ENCODE data around the gene SLIT3. TPM values are rescaled to one million over a fixed set of nuclear protein-coding genes. Genes with fewer than 3 reads are reported as not detected.

Gene SLIT3
- total RNA-seq, 1 experiment from 2014 or later = not detected

DNA sequence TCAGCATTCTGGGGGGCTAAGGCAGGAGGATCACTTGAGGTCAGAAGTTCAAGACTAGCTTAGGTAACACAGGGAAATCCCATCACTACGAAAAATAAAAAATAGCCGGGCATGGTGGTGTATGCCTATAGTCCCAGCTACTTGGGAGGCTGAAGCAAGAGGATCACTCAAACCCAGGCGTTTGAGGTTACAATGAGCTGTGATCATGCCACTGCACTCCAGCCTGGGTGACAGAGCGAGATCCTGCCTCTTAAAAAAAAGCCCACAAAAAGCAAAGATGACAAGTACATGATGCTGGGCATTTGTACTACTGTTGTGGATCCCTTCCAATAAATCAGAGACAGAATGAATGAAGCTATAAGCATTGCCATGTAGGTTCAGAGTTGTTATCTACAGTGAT, 401.7 kb downstream of the SLIT3 start:
- H2AFZ ChIP-seq (ENCODE audit: low read length) = no peak overlapping the region
- no peaks in the 10 kb centered on the region for H4K20me1 ChIP-seq (ENCODE audit: insufficient read depth, low read depth, low read length)
- no peaks in the 10 kb centered on the region for H3K36me3 ChIP-seq (ENCODE audit: insufficient read depth, low read length)
- no peak overlapping the region for H3K9ac ChIP-seq (ENCODE audit: low read length)
- no peaks in the 10 kb centered on the region for H3K79me2 ChIP-seq (ENCODE audit: low read length)
- no peaks in the 10 kb centered on the region for H3K27me3 ChIP-seq (ENCODE audit: low read length)
- H3K27ac ChIP-seq (ENCODE audit: low read length) = no peak overlapping the region
- peaks cover 11% of the 10 kb centered on the region for H3K4me1 ChIP-seq (ENCODE audit: low read length)
- no peaks in the 10 kb centered on the region for H3K9me3 ChIP-seq (ENCODE audit: low read length)
- H3K9me2 ChIP-seq (replicated peaks; ENCODE audit: insufficient read depth, low read length) = no peaks in the 10 kb centered on the region
- H3K4me2 ChIP-seq (ENCODE audit: low read depth, low read length, poor library complexity, severe bottlenecking) = no peak overlapping the region
- no peak for DNase-seq
- no peak overlapping the region for H3K4me3 ChIP-seq (ENCODE audit: low read length)

DNA sequence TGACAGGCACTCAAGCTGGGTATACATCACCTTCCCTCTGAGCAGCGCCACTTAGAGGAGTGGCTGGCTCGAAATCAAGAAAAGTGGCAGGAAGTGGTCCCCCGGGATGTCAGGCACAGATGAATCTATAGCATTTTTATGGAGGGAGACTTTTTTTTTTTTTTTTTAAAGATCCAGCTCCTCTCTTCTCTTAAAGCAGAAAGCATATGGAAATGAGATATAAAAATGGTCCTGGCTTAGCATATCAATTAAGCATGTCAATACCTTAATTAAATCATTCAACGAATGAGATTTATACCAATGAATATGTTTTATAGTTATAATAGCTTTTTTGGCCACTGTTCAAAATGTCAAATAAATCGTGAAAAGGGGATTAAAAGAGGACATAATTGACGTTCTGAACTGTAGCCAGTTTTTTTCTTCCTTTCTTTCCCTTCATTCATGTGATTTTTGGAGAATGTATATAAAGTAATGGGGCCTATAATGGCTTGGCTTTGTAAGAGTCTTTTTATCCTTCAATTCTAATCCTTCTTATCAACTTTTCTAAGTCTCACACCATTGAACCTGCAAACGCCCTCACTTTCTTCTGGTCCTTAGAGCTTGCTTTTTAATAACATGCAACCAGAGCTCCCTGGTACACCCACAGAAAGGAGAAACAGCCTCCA, 402.6 kb downstream of the SLIT3 start:
- H3K27ac ChIP-seq (ENCODE audit: low read length) = no peak overlapping the region
- H4K20me1 ChIP-seq (ENCODE audit: insufficient read depth, low read depth, low read length) = no peaks in the 10 kb centered on the region
- no peaks in the 10 kb centered on the region for H3K27me3 ChIP-seq (ENCODE audit: low read length)

DNA sequence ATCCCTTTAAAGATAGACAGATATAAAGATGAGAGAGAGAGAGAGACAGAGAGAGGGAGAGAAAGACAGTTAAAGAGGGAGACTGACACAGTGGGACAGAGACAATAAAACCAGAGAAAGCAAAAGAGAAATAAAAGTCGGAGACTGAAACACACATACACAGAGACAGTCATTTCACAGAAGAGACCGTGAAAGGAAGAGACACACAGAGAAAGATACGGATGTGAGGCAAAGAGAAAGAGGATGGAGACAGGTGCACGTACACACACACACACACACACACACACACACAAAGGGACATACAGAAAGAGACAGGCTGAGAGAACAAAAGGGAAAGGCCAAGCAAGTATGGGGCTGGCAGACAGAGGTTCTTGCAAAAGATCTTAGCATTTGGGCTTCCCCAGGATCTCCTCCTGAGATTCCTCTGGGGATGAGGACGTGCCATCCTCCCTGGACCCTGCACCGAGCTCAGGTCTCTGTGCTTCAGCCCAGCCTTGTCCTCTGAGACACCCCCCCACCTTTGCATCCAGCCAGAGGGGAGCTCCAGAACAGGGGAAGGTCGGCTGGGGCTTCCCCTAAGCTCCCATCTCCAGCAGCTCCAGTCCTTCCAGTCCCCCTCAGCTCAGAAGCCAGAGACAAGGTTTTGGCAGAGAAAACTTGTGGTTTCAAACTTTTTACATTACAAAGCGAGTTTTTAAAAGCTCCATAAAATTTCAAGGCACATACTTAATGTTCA, 403.4 kb downstream of the SLIT3 start:
- no peak for DNase-seq
- Histone ChIP-seq H3K4me3 (ENCODE audit: low read length) (no peak overlapping the region), H3K9me3 (ENCODE audit: low read length) (no peaks in the 10 kb centered on the region), H3K9me2 (replicated peaks; ENCODE audit: insufficient read depth, low read length) (no peaks in the 10 kb centered on the region), H4K20me1 (ENCODE audit: insufficient read depth, low read depth, low read length) (no peaks in the 10 kb centered on the region), H3K27me3 (ENCODE audit: low read length) (no peaks in the 10 kb centered on the region), H3K4me1 (ENCODE audit: low read length) (peaks cover 11% of the 10 kb centered on the region), H3K4me2 (ENCODE audit: low read depth, low read length, poor library complexity, severe bottlenecking) (no peak overlapping the region), H3K79me2 (ENCODE audit: low read length) (no peaks in the 10 kb centered on the region), H3K27ac (ENCODE audit: low read length) (no peak overlapping the region), H2AFZ (ENCODE audit: low read length) (no peak overlapping the region), H3K36me3 (ENCODE audit: insufficient read depth, low read length) (no peaks in the 10 kb centered on the region), H3K9ac (ENCODE audit: low read length) (no peak overlapping the region)

More for the DNA sequence above, 402.6 kb downstream of the SLIT3 start:
- no peak for DNase-seq
- Histone ChIP-seq H3K9ac (ENCODE audit: low read length) (no peak overlapping the region), H3K4me3 (ENCODE audit: low read length) (no peak overlapping the region), H2AFZ (ENCODE audit: low read length) (no peak overlapping the region), H3K4me2 (ENCODE audit: low read depth, low read length, poor library complexity, severe bottlenecking) (no peak overlapping the region), H3K36me3 (ENCODE audit: insufficient read depth, low read length) (no peaks in the 10 kb centered on the region), H3K4me1 (ENCODE audit: low read length) (peaks cover 11% of the 10 kb centered on the region), H3K79me2 (ENCODE audit: low read length) (no peaks in the 10 kb centered on the region), H3K9me2 (replicated peaks; ENCODE audit: insufficient read depth, low read length) (no peaks in the 10 kb centered on the region), H3K9me3 (ENCODE audit: low read length) (no peaks in the 10 kb centered on the region)

DNA sequence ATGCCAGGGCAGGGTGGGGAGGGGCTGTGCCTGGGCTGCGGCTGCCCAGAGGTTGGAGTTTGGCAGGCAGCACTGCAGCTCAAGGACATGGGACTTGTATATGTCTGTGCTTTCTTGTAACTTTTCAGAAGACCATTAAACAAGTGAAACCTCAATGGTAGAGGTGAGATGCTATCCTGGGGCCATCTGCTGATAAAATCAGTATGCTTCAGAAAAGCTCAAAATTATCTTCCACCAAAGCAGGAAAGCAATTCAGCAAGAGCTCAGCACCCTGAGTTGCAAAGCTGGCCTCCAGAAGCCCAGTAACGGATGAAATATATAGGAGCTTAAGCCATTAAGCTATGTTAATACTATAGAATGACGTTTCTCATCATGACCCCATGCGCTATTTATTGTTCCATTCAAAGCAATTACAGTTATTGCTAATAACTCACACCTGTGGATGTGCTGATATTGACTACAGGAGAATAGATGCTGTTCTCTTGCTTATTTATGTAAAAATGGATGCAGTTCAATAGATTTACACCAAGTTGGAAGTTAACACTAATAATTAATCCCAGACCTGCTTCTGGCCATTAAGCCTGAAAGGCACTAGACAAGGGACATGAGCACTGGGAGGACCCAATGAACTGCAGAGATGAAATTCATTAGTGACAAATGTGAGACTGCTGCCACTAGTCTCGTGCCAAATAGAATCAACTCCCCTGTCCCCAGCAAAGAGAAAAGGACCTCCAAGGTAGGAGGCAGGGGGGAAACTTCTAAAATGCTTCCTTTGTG, 405.5 kb downstream of the SLIT3 start:
- no peak overlapping the region for H3K27ac ChIP-seq (ENCODE audit: low read length)
- no peaks in the 10 kb centered on the region for H3K9me2 ChIP-seq (replicated peaks; ENCODE audit: insufficient read depth, low read length)
- no peak overlapping the region for H3K9ac ChIP-seq (ENCODE audit: low read length)
- H2AFZ ChIP-seq (ENCODE audit: low read length) = no peak overlapping the region
- no peak overlapping the region for H3K4me3 ChIP-seq (ENCODE audit: low read length)
- H3K36me3 ChIP-seq (ENCODE audit: insufficient read depth, low read length) = no peaks in the 10 kb centered on the region
- no peaks in the 10 kb centered on the region for H3K27me3 ChIP-seq (ENCODE audit: low read length)
- H3K4me2 ChIP-seq (ENCODE audit: low read depth, low read length, poor library complexity, severe bottlenecking) = no peak overlapping the region
- no peaks in the 10 kb centered on the region for H3K79me2 ChIP-seq (ENCODE audit: low read length)
- H3K4me1 ChIP-seq (ENCODE audit: low read length) = peaks cover 11% of the 10 kb centered on the region
- no peak for DNase-seq
- no peaks in the 10 kb centered on the region for H3K9me3 ChIP-seq (ENCODE audit: low read length)
- no peaks in the 10 kb centered on the region for H4K20me1 ChIP-seq (ENCODE audit: insufficient read depth, low read depth, low read length)

DNA sequence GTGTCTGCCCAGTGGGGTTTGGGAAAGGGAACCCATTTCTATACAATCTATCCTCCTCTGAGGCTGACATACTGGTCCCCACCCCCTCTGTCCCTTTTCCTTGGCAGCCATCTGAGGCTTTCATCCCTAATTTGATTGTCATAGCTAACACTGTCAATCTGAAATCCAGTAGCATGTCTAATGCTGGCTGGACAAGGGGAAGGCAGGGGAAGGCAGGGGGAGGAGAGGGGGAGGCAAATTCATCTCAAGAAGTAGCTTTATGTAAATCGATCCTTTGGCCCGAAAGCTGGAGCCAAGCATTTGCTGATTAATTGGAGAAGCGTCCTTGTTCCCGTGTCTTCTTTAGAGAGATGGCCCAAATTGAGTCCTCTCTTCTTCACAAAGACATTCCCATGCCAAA, 407.7 kb downstream of the SLIT3 start:
- Histone ChIP-seq H3K27ac (ENCODE audit: low read length) (no peak overlapping the region), H3K4me3 (ENCODE audit: low read length) (no peak overlapping the region), H3K4me2 (ENCODE audit: low read depth, low read length, poor library complexity, severe bottlenecking) (no peak overlapping the region), H2AFZ (ENCODE audit: low read length) (no peak overlapping the region), H3K9ac (ENCODE audit: low read length) (no peak overlapping the region), H3K4me1 (ENCODE audit: low read length) (peaks cover 4% of the 10 kb centered on the region; the same call in 1 of the 2 replicates), H3K9me2 (replicated peaks; ENCODE audit: insufficient read depth, low read length) (no peaks in the 10 kb centered on the region), H3K27me3 (ENCODE audit: low read length) (no peaks in the 10 kb centered on the region), H4K20me1 (ENCODE audit: insufficient read depth, low read depth, low read length) (no peaks in the 10 kb centered on the region), H3K36me3 (ENCODE audit: insufficient read depth, low read length) (no peaks in the 10 kb centered on the region), H3K79me2 (ENCODE audit: low read length) (no peaks in the 10 kb centered on the region), H3K9me3 (ENCODE audit: low read length) (no peaks in the 10 kb centered on the region)
- no peak for DNase-seq

DNA sequence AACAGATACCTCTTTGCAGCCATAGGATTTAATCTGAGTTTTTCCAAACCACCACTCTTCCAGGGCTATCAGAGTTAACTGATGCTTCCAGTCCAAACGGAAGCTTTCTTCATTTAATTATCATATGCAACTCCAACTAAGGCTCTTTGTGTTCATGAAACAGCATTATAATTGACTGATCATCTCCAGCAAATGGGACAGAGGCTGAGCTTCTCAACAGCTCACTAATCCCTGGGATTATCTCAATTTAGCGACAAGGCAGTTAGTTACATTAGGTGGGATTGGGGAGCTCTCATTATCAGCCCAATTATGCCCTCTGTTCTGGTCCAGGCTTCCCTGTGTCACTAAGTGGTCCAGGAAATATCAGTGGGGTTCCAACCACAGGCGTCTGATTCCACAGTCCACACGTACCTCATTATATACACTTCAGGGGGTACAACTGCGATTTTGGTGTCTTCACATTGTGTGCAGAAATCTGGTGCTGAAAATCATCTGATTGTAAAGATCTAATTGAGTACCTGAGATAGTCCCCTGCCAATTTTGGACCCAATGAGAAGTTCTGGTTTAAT, 408.2 kb downstream of the SLIT3 start:
- Histone ChIP-seq H2AFZ (ENCODE audit: low read length) (no peak overlapping the region), H3K9ac (ENCODE audit: low read length) (no peak overlapping the region), H3K4me2 (ENCODE audit: low read depth, low read length, poor library complexity, severe bottlenecking) (no peak overlapping the region), H3K27me3 (ENCODE audit: low read length) (no peaks in the 10 kb centered on the region), H3K79me2 (ENCODE audit: low read length) (no peaks in the 10 kb centered on the region), H3K9me3 (ENCODE audit: low read length) (no peaks in the 10 kb centered on the region), H3K27ac (ENCODE audit: low read length) (no peak overlapping the region), H3K4me3 (ENCODE audit: low read length) (no peak overlapping the region), H3K9me2 (replicated peaks; ENCODE audit: insufficient read depth, low read length) (no peaks in the 10 kb centered on the region), H4K20me1 (ENCODE audit: insufficient read depth, low read depth, low read length) (no peaks in the 10 kb centered on the region), H3K36me3 (ENCODE audit: insufficient read depth, low read length) (no peaks in the 10 kb centered on the region), H3K4me1 (ENCODE audit: low read length) (no peaks in the 10 kb centered on the region)
- DNase-seq = no peak

DNA sequence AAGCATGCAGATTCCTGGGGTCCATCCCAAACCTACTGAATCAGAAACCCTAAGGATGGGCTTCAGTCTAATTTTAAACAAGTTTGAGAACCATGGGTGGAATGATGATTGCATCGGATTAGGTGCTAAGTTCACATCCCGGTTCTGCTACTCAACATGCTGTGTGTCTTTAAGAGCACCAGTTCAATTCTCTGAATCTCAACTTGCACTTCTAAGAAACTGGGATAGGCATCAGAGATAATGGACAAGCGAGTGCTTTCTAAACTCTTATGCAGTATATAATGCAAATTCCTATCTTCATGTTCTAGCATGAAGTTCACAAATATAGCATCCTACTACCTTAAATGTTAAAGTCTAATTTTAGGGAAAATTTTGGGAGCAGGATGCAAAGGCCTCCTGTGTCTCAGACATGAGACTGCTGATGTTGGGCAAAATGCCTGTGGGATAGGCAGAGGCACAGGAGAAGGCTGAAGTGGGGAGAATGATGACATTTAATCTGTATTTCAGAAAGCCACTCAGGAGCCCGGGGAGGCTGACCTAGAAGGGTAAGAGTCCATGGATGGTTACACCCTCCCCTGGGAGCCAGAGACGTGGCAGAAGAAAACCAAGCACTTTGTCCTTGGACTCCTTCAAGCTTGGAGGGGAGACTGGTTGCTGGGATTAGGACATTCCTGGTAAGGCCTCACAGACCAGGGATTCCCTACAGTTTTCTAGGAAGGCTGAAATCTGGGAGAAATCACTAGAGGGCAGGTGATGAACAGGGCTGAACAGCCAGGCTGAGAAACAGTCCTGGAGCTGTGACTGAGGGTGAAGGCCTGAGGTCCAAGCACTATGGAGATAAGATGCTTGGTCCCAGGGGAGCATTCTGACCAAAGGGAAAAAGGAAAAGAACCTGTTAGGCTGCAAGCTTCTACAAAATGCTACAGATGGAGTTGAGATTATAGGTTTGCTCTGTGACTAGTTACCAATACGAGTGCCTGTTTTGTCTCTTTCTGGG, 409.8 kb downstream of the SLIT3 start:
- H3K9ac ChIP-seq (ENCODE audit: low read length) = no peak overlapping the region
- no peak overlapping the region for H3K4me2 ChIP-seq (ENCODE audit: low read depth, low read length, poor library complexity, severe bottlenecking)
- H2AFZ ChIP-seq (ENCODE audit: low read length) = no peak overlapping the region

More for the DNA sequence above, 409.8 kb downstream of the SLIT3 start:
- Histone ChIP-seq H3K4me1 (ENCODE audit: low read length) (no peaks in the 10 kb centered on the region), H3K4me3 (ENCODE audit: low read length) (no peak overlapping the region), H3K27me3 (ENCODE audit: low read length) (no peaks in the 10 kb centered on the region), H4K20me1 (ENCODE audit: insufficient read depth, low read depth, low read length) (no peaks in the 10 kb centered on the region), H3K9me2 (replicated peaks; ENCODE audit: insufficient read depth, low read length) (no peaks in the 10 kb centered on the region), H3K9me3 (ENCODE audit: low read length) (no peaks in the 10 kb centered on the region), H3K79me2 (ENCODE audit: low read length) (no peaks in the 10 kb centered on the region), H3K27ac (ENCODE audit: low read length) (no peak overlapping the region), H3K36me3 (ENCODE audit: insufficient read depth, low read length) (no peaks in the 10 kb centered on the region)
- DNase-seq = no peak

Data from Karpas-422 (cell line).